D341Med (cell line): Measurements from ENCODE around the gene TRPV4.

Experiments
- DNase-seq: peaks from one replicate; pipeline ENCODE4 v3.0.0; 2012; ENCODE audit warnings: low spot score

The TRPV4 gene

DNA sequence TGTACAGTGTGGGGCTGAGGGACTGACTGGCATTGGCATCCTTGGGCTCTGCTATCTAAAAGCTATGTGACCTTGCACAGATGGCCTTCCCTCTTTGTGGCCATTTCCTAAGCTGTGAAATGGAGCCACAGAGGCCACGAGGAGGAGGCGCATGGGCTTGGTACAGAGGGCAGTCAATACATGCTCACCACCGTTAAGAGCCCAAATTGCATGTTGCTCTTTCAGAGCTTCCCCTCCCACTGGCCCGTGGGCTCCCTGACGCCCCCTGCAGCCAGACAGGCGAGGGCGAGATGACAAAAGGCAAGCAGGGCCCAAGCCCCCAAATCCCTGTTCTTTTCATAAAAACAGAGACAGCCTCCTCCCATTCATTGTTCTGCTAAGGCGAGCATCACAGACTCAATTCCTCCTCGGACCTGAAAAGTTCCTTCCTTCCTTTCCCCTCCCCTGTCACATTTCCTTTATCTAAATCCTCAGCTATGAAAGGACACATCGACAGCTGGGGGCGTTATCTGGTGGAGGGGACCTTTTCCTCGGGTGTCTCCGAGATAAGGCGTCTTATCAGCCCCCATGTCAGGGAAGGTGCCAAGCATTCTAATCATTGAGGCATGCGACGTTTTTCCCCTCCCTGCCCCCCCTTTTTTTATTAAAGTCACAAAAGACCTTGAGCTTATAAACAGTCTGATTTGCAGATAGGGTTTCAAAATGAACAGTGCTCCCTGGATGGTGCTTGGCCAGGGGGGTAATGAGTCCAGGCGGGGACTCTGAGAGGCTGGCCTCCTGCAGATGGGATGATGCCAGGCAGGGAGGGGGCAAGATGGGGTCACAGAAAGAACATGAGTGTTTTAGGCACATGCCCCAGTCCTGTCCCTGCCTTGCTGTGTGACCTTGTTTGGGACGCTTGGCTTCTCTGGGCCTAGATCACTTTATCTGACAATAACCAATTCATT lies 93.2 kb downstream of the TRPV4 start:
- peak; percentile 76 for DNase-seq

GRCh38 chr12:109738878-109739665 lies 94.1 kb downstream of the TRPV4 start:
- DNase-seq = no peak

GRCh38 chr12:109738209-109738608 lies 95.0 kb downstream of the TRPV4 start:
- DNase-seq = no peak

DNA sequence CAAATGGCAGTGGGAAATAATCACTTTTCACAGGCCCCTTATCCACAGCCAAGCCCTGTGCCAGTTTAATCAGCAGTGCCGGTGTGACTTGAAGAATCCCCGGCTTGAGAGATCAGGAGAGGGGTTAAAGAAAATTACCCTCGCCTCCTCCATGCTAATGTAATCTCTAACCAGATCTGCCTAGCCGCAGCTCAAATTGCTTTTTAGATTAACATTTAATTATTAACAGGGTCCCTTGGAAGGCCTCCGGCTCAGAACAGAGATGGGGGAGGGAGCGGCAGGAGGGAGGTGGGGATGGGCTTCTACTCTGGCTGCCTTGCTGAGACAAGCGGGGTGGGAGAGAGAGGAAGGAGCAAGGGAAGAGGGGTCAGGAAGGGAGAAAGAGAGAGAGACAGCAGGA lies 95.6 kb downstream of the TRPV4 start:
- peak; percentile 74 for DNase-seq

DNA sequence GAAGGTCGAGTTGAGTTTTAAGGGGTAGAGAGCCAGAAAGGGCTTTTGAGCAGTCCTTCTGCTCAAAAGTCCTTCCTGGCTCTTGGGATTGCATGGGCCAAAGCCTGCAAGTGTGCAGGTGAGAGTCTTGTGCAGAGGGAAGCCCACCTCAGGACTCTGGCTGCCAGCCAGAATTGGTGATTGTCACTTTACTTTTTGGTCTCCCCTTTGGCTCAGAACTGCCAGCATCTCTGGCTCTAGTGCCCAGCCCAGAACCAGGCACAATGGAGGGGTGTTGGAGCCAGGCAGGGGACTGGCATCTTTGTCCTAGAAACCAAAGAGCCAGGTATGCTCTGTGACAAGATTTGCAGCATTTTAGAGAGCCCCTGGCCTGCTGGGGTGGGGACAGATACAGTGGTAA lies 96.1 kb downstream of the TRPV4 start:
- no peak for DNase-seq

DNA sequence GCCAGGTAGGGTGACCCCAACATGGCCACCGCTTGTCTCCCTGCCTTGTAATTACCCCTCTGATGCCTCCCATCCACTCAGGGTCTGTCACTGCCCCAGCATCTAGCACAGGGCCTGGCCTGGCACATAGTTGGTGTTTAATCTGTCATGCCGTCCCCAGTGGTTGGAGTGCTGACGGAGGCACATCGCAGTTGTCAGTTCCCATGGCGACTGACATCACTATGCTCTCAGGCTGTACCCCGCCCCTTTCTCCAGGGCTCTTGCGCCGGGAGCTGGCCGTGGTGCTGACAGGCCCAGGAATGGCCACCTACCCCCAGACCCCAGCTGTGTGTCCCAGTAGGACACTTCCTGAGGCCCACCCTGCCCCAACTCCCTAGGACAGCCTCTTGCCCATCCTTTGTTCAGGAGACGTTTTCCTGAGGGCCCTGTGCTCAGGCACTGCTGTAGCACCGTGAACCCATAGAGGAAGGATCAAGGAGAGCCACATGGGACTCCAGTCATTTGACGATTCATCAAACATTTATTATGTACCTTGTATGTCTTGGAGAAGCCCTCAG lies 96.6 kb downstream of the TRPV4 start:
- DNase-seq = no peak

DNA sequence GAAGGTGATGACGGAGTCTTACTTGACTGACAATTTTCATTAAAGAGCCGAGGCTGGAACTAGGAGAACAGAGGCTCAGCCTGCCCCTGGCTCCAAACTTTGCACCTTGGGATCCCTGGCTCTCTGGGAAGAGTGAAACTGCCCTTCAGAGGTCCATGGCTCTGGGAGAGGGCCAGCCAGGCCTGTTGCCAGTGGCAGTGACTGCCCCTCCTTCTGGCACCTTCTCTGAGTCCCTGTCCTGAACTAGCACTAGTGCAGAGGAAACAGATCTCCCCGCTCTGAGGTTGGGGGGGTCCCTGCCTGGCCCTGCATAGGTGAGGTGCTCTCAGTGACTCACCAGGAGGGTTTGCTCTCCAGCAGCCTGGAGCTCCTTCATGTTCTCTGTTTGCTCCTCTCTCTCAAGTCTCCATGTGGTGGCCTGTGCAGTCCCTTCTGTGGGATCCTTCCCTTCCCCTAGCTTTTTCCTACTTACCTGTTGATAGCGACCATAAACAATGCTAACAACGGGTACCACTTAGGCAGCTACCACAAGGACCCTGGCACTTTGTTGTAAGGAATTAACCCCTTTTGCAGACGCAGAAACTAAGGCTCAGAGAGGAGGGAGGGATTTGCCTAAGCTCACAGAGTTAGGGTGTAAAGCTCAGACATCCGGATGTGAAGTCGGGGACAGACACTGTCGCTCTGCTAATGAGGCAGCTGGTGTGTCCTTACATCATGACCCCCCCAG lies 97.2 kb downstream of the TRPV4 start:
- no peak for DNase-seq

DNA sequence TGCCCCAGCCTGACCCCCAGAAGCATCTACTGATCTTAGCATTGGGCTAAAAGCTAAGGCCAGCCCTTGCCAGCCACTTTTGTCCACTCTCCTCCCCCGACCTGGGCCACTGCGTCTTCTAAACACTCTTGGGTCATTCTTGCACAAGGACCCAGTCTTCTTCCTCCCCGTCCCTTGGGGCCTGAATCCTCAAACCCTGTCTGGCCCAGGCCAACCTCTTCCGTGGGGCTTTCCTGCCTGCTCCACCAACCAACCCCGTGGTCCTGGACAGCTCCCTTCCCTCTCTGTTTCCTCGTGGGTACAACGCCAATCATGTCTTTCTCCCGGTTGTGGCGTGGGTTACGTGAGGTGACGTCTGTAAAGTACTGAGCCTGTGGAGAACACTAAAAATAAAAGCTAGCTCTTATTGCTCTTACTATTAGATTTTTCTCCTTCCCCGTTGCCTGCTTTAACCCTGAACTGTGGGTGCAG lies 98.1 kb downstream of the TRPV4 start:
- no peak for DNase-seq

DNA sequence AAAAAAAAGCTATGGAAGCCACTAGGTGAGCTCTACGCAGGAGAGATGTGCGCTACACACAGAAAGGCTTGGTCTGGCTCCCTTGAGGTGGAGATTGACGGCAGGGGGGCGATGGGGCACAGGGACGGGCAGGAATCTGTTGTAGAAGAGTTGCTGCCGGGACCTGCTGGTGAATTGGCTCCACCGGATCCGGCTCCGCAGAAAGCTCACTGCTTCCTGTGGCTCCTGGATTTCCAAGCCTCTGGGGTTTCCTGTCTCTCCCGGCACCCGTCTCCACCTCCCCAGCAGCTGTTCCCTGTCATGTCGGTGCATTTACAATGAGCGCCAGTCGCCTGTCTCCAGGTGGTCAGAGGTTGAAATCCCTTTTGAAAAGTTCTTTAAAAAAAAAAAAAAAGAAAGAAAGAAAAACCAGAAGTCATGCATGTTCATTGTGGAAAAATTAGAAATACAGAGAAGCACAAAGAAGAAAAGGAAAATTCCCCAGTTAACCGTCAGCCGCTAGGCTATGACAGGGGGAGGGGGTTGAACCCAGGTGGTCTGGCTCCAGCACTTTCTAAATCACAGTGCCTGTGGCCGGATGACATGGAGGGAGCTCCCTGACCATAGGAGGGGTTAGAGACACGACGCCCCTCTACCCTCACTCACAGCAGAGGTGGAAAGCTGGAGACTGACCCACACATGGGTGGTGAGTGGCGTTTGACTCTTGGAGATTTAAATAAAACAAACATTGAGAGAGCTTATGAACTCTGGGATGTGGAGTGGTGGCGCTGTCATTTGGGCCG lies 98.8 kb downstream of the TRPV4 start:
- DNase-seq = peak; percentile 75
